Sigmoid colon (tissue), 4 donors: ENCODE results near the gene FAM234A.
"Not testable (repeated sequence)": the region's sequence is repeated elsewhere in the genome, so short reads cannot be mapped to it uniquely, and the experiment has no call there.

Experiments
- POLR2A ChIP-seq, 2 donors: fragments of 450-650 bp; IDR thresholded peaks; one replicate each; pipeline ENCODE4 v1.6.1; 2016; ENCODE audit warnings: antibody characterized with exemption in 2 of 2, mild to moderate bottlenecking in 2 of 2, moderate library complexity in 2 of 2
- POLR2AphosphoS5 ChIP-seq, 4 donors: sonication (generic); formaldehyde crosslinking; IDR thresholded peaks; one replicate each; pipeline ENCODE4 v1.6.1; 2017; ENCODE audit warnings: antibody characterized with exemption in 4 of 4
- TF ChIP-seq, protein P1 (sequence below), 4 experiments: fragments of 450-650 bp in 3 of 4; fragments of 200-600 bp in 1 of 4; IDR thresholded peaks; one replicate each; pipeline ENCODE4 v1.5.1; 2016 to 2019; ENCODE audit warnings: antibody characterized with exemption in 4 of 4, mild to moderate bottlenecking in 3 of 4, moderate library complexity in 2 of 4

DNA sequence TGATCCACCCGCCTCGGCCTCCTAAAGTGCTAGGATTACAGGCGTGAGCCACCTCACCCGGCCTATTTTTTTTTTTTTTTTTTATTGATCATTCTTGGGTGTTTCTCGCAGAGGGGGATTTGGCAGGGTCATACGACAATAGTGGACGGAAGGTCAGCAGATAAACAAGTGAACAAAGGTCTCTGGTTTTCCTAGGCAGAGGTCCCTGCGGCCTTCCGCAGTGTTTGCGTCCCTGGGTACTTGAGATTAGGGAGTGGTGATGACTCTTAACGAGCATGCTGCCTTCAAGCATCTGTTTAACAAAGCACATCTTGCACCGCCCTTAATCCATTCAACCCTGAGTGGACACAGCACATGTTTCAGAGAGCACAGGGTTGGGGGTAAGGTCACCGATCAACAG lies 23.5 kb downstream of the FAM234A start:
- TF ChIP-seq, protein P1, sequence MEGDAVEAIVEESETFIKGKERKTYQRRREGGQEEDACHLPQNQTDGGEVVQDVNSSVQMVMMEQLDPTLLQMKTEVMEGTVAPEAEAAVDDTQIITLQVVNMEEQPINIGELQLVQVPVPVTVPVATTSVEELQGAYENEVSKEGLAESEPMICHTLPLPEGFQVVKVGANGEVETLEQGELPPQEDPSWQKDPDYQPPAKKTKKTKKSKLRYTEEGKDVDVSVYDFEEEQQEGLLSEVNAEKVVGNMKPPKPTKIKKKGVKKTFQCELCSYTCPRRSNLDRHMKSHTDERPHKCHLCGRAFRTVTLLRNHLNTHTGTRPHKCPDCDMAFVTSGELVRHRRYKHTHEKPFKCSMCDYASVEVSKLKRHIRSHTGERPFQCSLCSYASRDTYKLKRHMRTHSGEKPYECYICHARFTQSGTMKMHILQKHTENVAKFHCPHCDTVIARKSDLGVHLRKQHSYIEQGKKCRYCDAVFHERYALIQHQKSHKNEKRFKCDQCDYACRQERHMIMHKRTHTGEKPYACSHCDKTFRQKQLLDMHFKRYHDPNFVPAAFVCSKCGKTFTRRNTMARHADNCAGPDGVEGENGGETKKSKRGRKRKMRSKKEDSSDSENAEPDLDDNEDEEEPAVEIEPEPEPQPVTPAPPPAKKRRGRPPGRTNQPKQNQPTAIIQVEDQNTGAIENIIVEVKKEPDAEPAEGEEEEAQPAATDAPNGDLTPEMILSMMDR (IDR thresholded peaks at IDR 0.05), result not testable (repeated sequence)
- TF ChIP-seq POLR2A, POLR2AphosphoS5 (IDR thresholded peaks at IDR 0.05): not testable (repeated sequence)
